Ovary (tissue), 3 donors: Measurements from ENCODE around the gene APBB1IP.

ENCODE experiments used
- EP300 ChIP-seq: sonication (generic); formaldehyde crosslinking; IDR thresholded peaks from one replicate; pipeline ENCODE4 v1.6.1; 2017; ENCODE audit warnings: antibody characterized with exemption
- POLR2A ChIP-seq: fragments of 450-650 bp; IDR thresholded peaks from one replicate; pipeline ENCODE4 v1.6.1; 2017; ENCODE audit warnings: antibody characterized with exemption, mild to moderate bottlenecking, moderate library complexity
- TF ChIP-seq, protein P1 (sequence below), 3 donors: fragments of 450-650 bp in 2 of 3; fragments of 200-600 bp in 1 of 3; IDR thresholded peaks; one replicate each; pipeline versions ENCODE4 v1.5.1 to v1.8.0; 2016 to 2022; ENCODE audit warnings: antibody characterized with exemption in 3 of 3, mild to moderate bottlenecking in 1 of 3
- donor health status: DM: no; HTN: no; CAD: no.

GRCh38 chr10:26489081-26489480 is 50.9 kb downstream of the APBB1IP start:
- TF ChIP-seq, protein P1, sequence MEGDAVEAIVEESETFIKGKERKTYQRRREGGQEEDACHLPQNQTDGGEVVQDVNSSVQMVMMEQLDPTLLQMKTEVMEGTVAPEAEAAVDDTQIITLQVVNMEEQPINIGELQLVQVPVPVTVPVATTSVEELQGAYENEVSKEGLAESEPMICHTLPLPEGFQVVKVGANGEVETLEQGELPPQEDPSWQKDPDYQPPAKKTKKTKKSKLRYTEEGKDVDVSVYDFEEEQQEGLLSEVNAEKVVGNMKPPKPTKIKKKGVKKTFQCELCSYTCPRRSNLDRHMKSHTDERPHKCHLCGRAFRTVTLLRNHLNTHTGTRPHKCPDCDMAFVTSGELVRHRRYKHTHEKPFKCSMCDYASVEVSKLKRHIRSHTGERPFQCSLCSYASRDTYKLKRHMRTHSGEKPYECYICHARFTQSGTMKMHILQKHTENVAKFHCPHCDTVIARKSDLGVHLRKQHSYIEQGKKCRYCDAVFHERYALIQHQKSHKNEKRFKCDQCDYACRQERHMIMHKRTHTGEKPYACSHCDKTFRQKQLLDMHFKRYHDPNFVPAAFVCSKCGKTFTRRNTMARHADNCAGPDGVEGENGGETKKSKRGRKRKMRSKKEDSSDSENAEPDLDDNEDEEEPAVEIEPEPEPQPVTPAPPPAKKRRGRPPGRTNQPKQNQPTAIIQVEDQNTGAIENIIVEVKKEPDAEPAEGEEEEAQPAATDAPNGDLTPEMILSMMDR (IDR thresholded peaks at IDR 0.05) = no peak
- TF ChIP-seq EP300 (no peak), POLR2A (no peak)
